Stomach (tissue), 9 donors: ENCODE measurements around the gene ZNF106. TPM values are rescaled to one million over a fixed set of nuclear protein-coding genes. Genes with fewer than 3 reads are reported as not detected.

Source experiments
- DNase-seq, 2 donors: peaks; one replicate each; pipeline versions ENCODE4 v3.0.0 to v3.0.0-alpha.2; 2013 to 2019
- H3K27ac ChIP-seq, 5 donors: fragments of 200-600 bp in 4 of 5; sonication (generic) in 4 of 5; one replicate each; pipeline ENCODE4 v1.5.1; 2013 to 2019; ENCODE audit warnings: mild to moderate bottlenecking in 1 of 5, moderate library complexity in 1 of 5
- H3K27me3 ChIP-seq, 3 donors: fragments of 200-600 bp; sonication (generic); one replicate each; pipeline ENCODE4 v1.5.1; 2017 to 2019; ENCODE audit warnings: mixed run types in 1 of 3
- H3K36me3 ChIP-seq, 4 donors: fragments of 200-600 bp; sonication (generic); 1 replicate in 3 of 4; 2 replicates in 1 of 4; pipeline ENCODE4 v1.5.1; 2016 to 2019
- H3K4me1 ChIP-seq, 4 donors: fragments of 200-600 bp; sonication (generic); one replicate each; pipeline ENCODE4 v1.5.1; 2016 to 2019
- H3K4me3 ChIP-seq, 4 donors: fragments of 200-600 bp; sonication (generic) in 3 of 4; one replicate each; pipeline ENCODE4 v1.5.1; 2016 to 2019; ENCODE audit warnings: mild to moderate bottlenecking in 1 of 4
- H3K9me3 ChIP-seq, 4 donors: fragments of 200-600 bp; sonication (generic); one replicate each; pipeline ENCODE4 v1.5.1; 2016 to 2019
- EP300 ChIP-seq: sonication (generic); formaldehyde crosslinking; IDR thresholded peaks from one replicate; pipeline ENCODE4 v1.6.1; 2017; ENCODE audit warnings: antibody characterized with exemption
- POLR2A ChIP-seq, 4 donors: fragments of 450-650 bp; IDR thresholded peaks; one replicate each; pipeline ENCODE4 v1.6.1; 2016; ENCODE audit warnings: antibody characterized with exemption in 4 of 4, control low read depth in 2 of 4, mild to moderate bottlenecking in 1 of 4, moderate library complexity in 1 of 4
- POLR2AphosphoS5 ChIP-seq, 3 donors: sonication (generic); formaldehyde crosslinking; IDR thresholded peaks; one replicate each; pipeline ENCODE4 v1.6.1; 2016; ENCODE audit warnings: antibody characterized with exemption in 3 of 3
- WGBS, 5 donors: extraction: QIAGEN DNeasy Blood & Tissue Kit in 3 of 5; methylation state at CpG; one replicate each; pipeline versions ENCODE4 v1.1.5 to v1.1.7; 2013 to 2018; 5-methylcytosine and 5-hydroxymethylcytosine counted together
- intact Hi-C: fragments of 100-400 bp; cut with DNase I; formaldehyde crosslinking; loops from one replicate; pipeline ENCODE4 v1.15.1; 2023; ENCODE audit warnings: low total_unique reads
- polyA plus RNA-seq, 3 donors: library from polyadenylated mRNA; stranded (reverse); fragments of 200-250 nt; gene quantifications; one replicate each; pipeline ENCODE4 v1.2.3, GENCODE V29; 2013
- total RNA-seq, 5 donors: library from RNA; depleted of rRNA; stranded (reverse); fragments of >200 nt; gene quantifications; one replicate each; pipeline versions ENCODE4 v1.1.0 to v1.2.3, GENCODE V29; 2014 to 2016
- TF ChIP-seq, protein P1 (sequence below), 7 experiments: fragments of 450-650 bp in 4 of 7; fragments of 200-600 bp in 3 of 7; sonication (generic) in 3 of 7; IDR thresholded peaks; one replicate each; pipeline ENCODE4 v1.5.1; 2016 to 2019; ENCODE audit warnings: antibody characterized with exemption in 7 of 7, control low read depth in 2 of 7, mild to moderate bottlenecking in 1 of 7
- donor health status: healthy with polysubstance abuse.
- donor health status: Bipolar disorder and iron deficiency.
- donor health status: healthy.

ZNF106 gene
- total and polyA plus RNA-seq, 8 donors, result 4.5 to 238 (median 41.9) TPM

DNA sequence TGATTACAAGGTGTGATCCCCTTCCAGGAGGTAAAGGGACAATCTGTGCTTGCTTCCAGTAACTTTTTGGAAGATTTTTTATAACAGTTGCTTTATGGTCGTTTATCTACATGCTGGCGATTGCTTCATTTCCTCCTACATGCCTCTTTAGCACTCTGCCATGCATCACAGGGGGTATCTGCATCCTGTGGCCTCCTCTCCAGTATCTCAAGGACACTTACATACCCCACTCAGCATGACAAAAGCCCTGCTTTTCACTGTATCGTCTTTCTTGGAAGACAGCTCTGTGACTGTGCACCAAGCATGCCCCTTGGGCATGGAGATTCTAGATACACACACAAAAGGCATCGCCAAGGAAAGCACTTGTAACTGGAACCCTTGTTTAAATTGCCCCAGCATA lies 106.3 kb downstream of the ZNF106 start:
- no peak overlapping the region for H3K27ac ChIP-seq
- H3K4me1 ChIP-seq, result no peaks in the 10 kb centered on the region
- no peak for TF ChIP-seq POLR2A (IDR thresholded peaks at IDR 0.05)
- TF ChIP-seq, protein P1, sequence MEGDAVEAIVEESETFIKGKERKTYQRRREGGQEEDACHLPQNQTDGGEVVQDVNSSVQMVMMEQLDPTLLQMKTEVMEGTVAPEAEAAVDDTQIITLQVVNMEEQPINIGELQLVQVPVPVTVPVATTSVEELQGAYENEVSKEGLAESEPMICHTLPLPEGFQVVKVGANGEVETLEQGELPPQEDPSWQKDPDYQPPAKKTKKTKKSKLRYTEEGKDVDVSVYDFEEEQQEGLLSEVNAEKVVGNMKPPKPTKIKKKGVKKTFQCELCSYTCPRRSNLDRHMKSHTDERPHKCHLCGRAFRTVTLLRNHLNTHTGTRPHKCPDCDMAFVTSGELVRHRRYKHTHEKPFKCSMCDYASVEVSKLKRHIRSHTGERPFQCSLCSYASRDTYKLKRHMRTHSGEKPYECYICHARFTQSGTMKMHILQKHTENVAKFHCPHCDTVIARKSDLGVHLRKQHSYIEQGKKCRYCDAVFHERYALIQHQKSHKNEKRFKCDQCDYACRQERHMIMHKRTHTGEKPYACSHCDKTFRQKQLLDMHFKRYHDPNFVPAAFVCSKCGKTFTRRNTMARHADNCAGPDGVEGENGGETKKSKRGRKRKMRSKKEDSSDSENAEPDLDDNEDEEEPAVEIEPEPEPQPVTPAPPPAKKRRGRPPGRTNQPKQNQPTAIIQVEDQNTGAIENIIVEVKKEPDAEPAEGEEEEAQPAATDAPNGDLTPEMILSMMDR (IDR thresholded peaks at IDR 0.05), result no peak
- TF ChIP-seq EP300, result no peak
- no peak for TF ChIP-seq POLR2AphosphoS5 (IDR thresholded peaks at IDR 0.05)
- H3K9me3 ChIP-seq, result no peaks in the 10 kb centered on the region
- H3K27me3 ChIP-seq, result no peaks in the 10 kb centered on the region
- no peak for DNase-seq
- intact Hi-C loops, result no loop called here
- H3K4me3 ChIP-seq, result no peak overlapping the region
- WGBS, 5 donors, result 63 to 81% (median 70%) methylated on average over 4 of the region's 4 CpGs
- H3K36me3 ChIP-seq, result peaks cover 0 to 27% (median 6%) of the 10 kb centered on the region in 4 donors

DNA sequence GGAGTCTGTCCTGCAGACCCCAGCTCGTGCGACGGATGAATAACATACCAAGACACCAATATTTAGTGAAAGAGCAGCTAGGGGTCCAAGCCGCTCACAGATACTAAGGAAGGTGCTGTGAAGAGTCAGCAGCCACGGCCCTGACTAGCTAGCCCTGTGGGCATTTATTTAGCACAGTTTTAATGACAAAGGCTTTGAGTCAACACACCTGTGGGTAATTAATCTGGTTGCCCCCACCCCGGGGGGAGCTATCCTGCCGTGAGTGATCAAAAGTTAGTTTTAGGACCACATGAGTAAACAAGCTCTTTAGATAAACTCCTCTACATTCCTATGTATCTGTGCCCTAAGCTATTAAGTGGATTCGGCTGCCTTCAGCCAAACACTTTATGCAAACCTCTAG lies 112.9 kb downstream of the ZNF106 start:
- no peaks in the 10 kb centered on the region for H3K4me1 ChIP-seq

DNA sequence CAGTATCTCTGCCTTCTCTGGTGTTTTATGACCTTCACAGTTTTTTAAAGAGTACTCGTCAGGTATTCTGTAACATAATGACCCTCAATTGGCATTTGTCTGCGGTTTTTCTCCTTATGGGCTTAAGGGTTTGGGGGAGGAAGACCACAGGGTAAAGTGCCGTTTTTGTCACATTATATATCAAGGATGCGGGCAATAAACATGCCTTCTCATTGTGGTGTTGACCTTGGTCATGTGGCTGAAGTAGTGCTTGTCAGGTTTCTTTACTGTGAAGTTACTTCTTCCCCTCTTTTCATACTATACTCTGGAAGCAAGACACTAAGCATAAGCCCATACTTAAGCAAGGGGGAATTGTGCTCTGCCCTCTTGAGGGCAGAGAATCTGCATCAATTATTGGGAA lies 115.0 kb downstream of the ZNF106 start:
- intact Hi-C loops, result no loop called here
- no peak for DNase-seq
- H3K27me3 ChIP-seq, result no peaks in the 10 kb centered on the region
- TF ChIP-seq EP300 (no peak), POLR2AphosphoS5 (IDR thresholded peaks at IDR 0.05) (no peak)
- H3K36me3 ChIP-seq, result no peaks in the 10 kb centered on the region
- no peak overlapping the region for H3K4me3 ChIP-seq
- 71 to 80% (median 77%) methylated on average over 4 of the region's 4 CpGs for WGBS, 5 donors
- no peaks in the 10 kb centered on the region for H3K4me1 ChIP-seq
- H3K27ac ChIP-seq, result no peak overlapping the region
- H3K9me3 ChIP-seq, result peaks cover 0 to 10% (median 4%) of the 10 kb centered on the region in 4 donors

More for the DNA sequence above, 112.9 kb downstream of the ZNF106 start:
- TF ChIP-seq POLR2AphosphoS5 (IDR thresholded peaks at IDR 0.05) (no peak), EP300 (no peak), POLR2A (IDR thresholded peaks at IDR 0.05) (no peak)
- TF ChIP-seq, protein P1 (IDR thresholded peaks at IDR 0.05), result no peak
- Histone ChIP-seq H3K4me3 (no peak overlapping the region), H3K9me3 (peaks cover 0 to 10% (median 4%) of the 10 kb centered on the region in 4 donors), H3K27me3 (no peaks in the 10 kb centered on the region), H3K36me3 (no peaks in the 10 kb centered on the region), H3K27ac (no peak overlapping the region)
- 66 to 77% (median 72%) methylated on average over 8 of the region's 8 CpGs for WGBS, 5 donors
- intact Hi-C loops, result no loop called here
- no peak for DNase-seq

DNA sequence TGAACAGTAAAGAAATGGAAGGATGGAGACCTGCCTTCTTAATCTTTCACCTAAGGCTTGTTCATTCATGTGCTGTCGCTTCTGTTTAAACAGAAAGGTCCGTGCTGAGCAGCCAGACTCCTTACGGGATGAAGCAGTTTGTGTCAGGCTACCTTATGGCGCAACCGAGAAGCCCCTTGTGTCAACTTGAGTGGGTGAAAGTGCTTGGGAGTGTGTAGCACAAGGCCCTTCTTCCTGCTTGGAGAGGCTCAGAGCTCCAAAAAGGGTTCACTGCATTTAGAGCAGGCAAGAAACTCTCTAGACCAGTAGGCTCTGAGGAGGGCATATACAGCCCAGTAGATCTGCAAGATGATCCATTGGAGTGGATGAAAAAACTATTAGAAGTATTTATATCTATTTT lies 115.7 kb downstream of the ZNF106 start:
- Histone ChIP-seq H3K4me1 (no peaks in the 10 kb centered on the region), H3K27me3 (no peaks in the 10 kb centered on the region), H3K36me3 (no peaks in the 10 kb centered on the region), H3K9me3 (peaks cover 0 to 10% (median 4%) of the 10 kb centered on the region in 4 donors), H3K4me3 (no peak overlapping the region), H3K27ac (no peak overlapping the region)
- TF ChIP-seq, protein P1 (IDR thresholded peaks at IDR 0.05), result no peak
- TF ChIP-seq POLR2A (IDR thresholded peaks at IDR 0.05) (no peak), POLR2AphosphoS5 (IDR thresholded peaks at IDR 0.05) (no peak), EP300 (no peak)
- 93 to 97% (median 94%) methylated on average over 5 of the region's 5 CpGs for WGBS, 5 donors
- intact Hi-C loops, result no loop called here
- DNase-seq, result no peak

DNA sequence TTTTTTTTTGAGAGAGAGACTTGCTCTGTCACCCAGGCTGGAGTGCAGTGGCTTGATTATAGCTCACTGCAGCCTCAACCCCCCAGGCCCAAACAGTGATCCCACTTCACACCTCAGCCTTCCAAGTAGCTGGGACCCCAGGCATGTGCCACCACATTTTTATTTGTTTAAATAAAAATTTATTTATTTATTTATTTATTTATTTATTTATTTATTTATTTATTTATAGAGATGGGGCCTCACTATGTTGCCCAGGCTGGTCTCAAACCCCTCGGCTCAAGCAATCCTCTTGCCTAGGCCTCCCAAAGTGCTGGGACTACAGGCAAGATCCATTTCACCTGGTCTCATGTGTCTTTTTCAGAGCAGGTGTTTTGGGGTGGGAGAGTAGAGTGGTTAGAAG lies 116.1 kb downstream of the ZNF106 start:
- no peak for DNase-seq
- no peak for TF ChIP-seq EP300
- no peak overlapping the region for H3K4me3 ChIP-seq
- no peaks in the 10 kb centered on the region for H3K27me3 ChIP-seq
- H3K4me1 ChIP-seq, result no peaks in the 10 kb centered on the region
- WGBS, 5 donors, result 69 to 96% (median 93%) methylated on average over 1 of the region's 1 CpG
- H3K9me3 ChIP-seq, result peaks cover 0 to 10% (median 4%) of the 10 kb centered on the region in 4 donors
- intact Hi-C loops, result no loop called here
- H3K36me3 ChIP-seq, result no peaks in the 10 kb centered on the region
- no peak overlapping the region for H3K27ac ChIP-seq
